Measurements from ENCODE around the gene HSPA1A.
"Not testable (repeated sequence)": the region's sequence is repeated elsewhere in the genome, so short reads cannot be mapped to it uniquely, and the experiment has no call there.

Gene HSPA1A

GRCh38 chr6:31814677-31815024, 692 bp upstream of the HSPA1A start:
- peak overlapping the region; percentile 91 for H3K4me3 Mint-ChIP-seq
- H3K4me1 Mint-ChIP-seq (ENCODE audit: low read depth): peaks cover 31% of the 10 kb centered on the region
- H3K27me3 Mint-ChIP-seq (ENCODE audit: low read depth): no peaks in the 10 kb centered on the region
- H3K9me3 Mint-ChIP-seq: no peaks in the 10 kb centered on the region
- H3K27ac Mint-ChIP-seq: peak overlapping the region; percentile 88
- DNase-seq (ENCODE audit: low spot score): peak; percentile 76
- H3K36me3 Mint-ChIP-seq (ENCODE audit: low read depth): peaks cover 21% of the 10 kb centered on the region

- peaks cover 39% of the 10 kb centered on the region for H3K4me1 Mint-ChIP-seq (ENCODE audit: low read depth)
- peak overlapping the region; percentile 96 for H3K4me3 Mint-ChIP-seq
- DNase-seq (ENCODE audit: low spot score): peak; percentile 37
- H3K9me3 Mint-ChIP-seq; H3K27me3 Mint-ChIP-seq (ENCODE audit: low read depth): not testable (repeated sequence)
- peak overlapping the region; percentile 94 for H3K27ac Mint-ChIP-seq
- peaks cover 12% of the 10 kb centered on the region for H3K36me3 Mint-ChIP-seq (ENCODE audit: low read depth)
Observed at GRCh38 chr6:31817133-31817928, 2.0 kb downstream of the HSPA1A start.

GRCh38 chr6:31817929-31818511, 2.7 kb downstream of the HSPA1A start:
- H3K27me3 Mint-ChIP-seq (ENCODE audit: low read depth); H3K9me3 Mint-ChIP-seq; DNase-seq (ENCODE audit: low spot score): not testable (repeated sequence)
- H3K36me3 Mint-ChIP-seq (ENCODE audit: low read depth): peaks cover 12% of the 10 kb centered on the region
- H3K27ac Mint-ChIP-seq: peak overlapping the region; percentile 94
- H3K4me1 Mint-ChIP-seq (ENCODE audit: low read depth): peaks cover 37% of the 10 kb centered on the region
- H3K4me3 Mint-ChIP-seq: peak overlapping the region; percentile 96

- Mint-ChIP-seq H3K4me3 (peak overlapping the region; percentile 35), H3K9me3 (no peaks in the 10 kb centered on the region), H3K27me3 (ENCODE audit: low read depth) (no peaks in the 10 kb centered on the region), H3K36me3 (ENCODE audit: low read depth) (peaks cover 12% of the 10 kb centered on the region), H3K27ac (peak overlapping the region; percentile 51), H3K4me1 (ENCODE audit: low read depth) (peaks cover 33% of the 10 kb centered on the region)
- no peak for DNase-seq (ENCODE audit: low spot score)
Observed at GRCh38 chr6:31819871-31820299, 4.5 kb downstream of the HSPA1A start.

- not testable (repeated sequence) for H3K9me3 Mint-ChIP-seq; H3K27ac Mint-ChIP-seq; H3K27me3 Mint-ChIP-seq (ENCODE audit: low read depth); DNase-seq (ENCODE audit: low spot score)
- Mint-ChIP-seq H3K4me1 (ENCODE audit: low read depth) (peaks cover 36% of the 10 kb centered on the region), H3K36me3 (ENCODE audit: low read depth) (peaks cover 12% of the 10 kb centered on the region), H3K4me3 (peak overlapping the region; percentile 92)
Observed at GRCh38 chr6:31820399-31820798, 5.1 kb downstream of the HSPA1A start.

- H3K9me3 Mint-ChIP-seq: no peaks in the 10 kb centered on the region
Observed at GRCh38 chr6:31821301-31822035, 6.1 kb downstream of the HSPA1A start.

GRCh38 chr6:31822036-31822821, 6.9 kb downstream of the HSPA1A start:
- peak; percentile 72 for DNase-seq (ENCODE audit: low spot score)
- Mint-ChIP-seq H3K9me3 (no peaks in the 10 kb centered on the region), H3K27me3 (ENCODE audit: low read depth) (no peaks in the 10 kb centered on the region), H3K36me3 (ENCODE audit: low read depth) (peaks cover 15% of the 10 kb centered on the region), H3K4me3 (peak overlapping the region; percentile 92), H3K4me1 (ENCODE audit: low read depth) (peaks cover 47% of the 10 kb centered on the region), H3K27ac (peak overlapping the region; percentile 93)

More at GRCh38 chr6:31821301-31822035, 6.1 kb downstream of the HSPA1A start:
- peak; percentile 77 for DNase-seq (ENCODE audit: low spot score)
- peak overlapping the region; percentile 92 for H3K4me3 Mint-ChIP-seq
- H3K27ac Mint-ChIP-seq: peak overlapping the region; percentile 93
- peaks cover 12% of the 10 kb centered on the region for H3K36me3 Mint-ChIP-seq (ENCODE audit: low read depth)
- peaks cover 40% of the 10 kb centered on the region for H3K4me1 Mint-ChIP-seq (ENCODE audit: low read depth)
- H3K27me3 Mint-ChIP-seq (ENCODE audit: low read depth): no peaks in the 10 kb centered on the region

GRCh38 chr6:31823592-31824196, 8.4 kb downstream of the HSPA1A start:
- not testable (repeated sequence) for H3K27ac Mint-ChIP-seq; H3K27me3 Mint-ChIP-seq (ENCODE audit: low read depth); DNase-seq (ENCODE audit: low spot score); H3K9me3 Mint-ChIP-seq; H3K36me3 Mint-ChIP-seq (ENCODE audit: low read depth)
- Mint-ChIP-seq H3K4me1 (ENCODE audit: low read depth) (peaks cover 40% of the 10 kb centered on the region), H3K4me3 (peak overlapping the region; percentile 16)

- Mint-ChIP-seq H3K36me3 (ENCODE audit: low read depth) (peaks cover 7% of the 10 kb centered on the region), H3K27ac (peak overlapping the region; percentile 62), H3K9me3 (no peaks in the 10 kb centered on the region), H3K4me1 (ENCODE audit: low read depth) (peaks cover 37% of the 10 kb centered on the region), H3K27me3 (ENCODE audit: low read depth) (no peaks in the 10 kb centered on the region), H3K4me3 (peak overlapping the region; percentile 97)
- no peak for DNase-seq (ENCODE audit: low spot score)
Observed at GRCh38 chr6:31825553-31825952, 10.2 kb downstream of the HSPA1A start.

- DNase-seq (ENCODE audit: low spot score): no peak
- Mint-ChIP-seq H3K27ac (peak overlapping the region; percentile 99), H3K27me3 (ENCODE audit: low read depth) (no peaks in the 10 kb centered on the region), H3K4me3 (peak overlapping the region; percentile 97), H3K36me3 (ENCODE audit: low read depth) (peaks cover 13% of the 10 kb centered on the region), H3K4me1 (ENCODE audit: low read depth) (peaks cover 40% of the 10 kb centered on the region), H3K9me3 (no peaks in the 10 kb centered on the region)
Observed at GRCh38 chr6:31826793-31827285, 11.5 kb downstream of the HSPA1A start.

GRCh38 chr6:31827286-31828079, 12.1 kb downstream of the HSPA1A start, which contains the start of gene HSPA1B:
Gene HSPA1B (plus strand): TSS chr6:31827738. CDS start chr6:31827951, 213 bp downstream.
- Mint-ChIP-seq H3K4me1 (ENCODE audit: low read depth) (peaks cover 40% of the 10 kb centered on the region), H3K9me3 (no peaks in the 10 kb centered on the region), H3K27me3 (ENCODE audit: low read depth) (no peaks in the 10 kb centered on the region), H3K27ac (peak within 1 kb of the TSS; percentile 99), H3K36me3 (ENCODE audit: low read depth) (peaks cover 13% of the 10 kb centered on the region), H3K4me3 (peak within 1 kb of the TSS; percentile 97)
- peak; percentile 98 for DNase-seq (ENCODE audit: low spot score)

- no peaks in the 10 kb centered on the region for H3K27me3 Mint-ChIP-seq (ENCODE audit: low read depth)
- H3K36me3 Mint-ChIP-seq (ENCODE audit: low read depth): peaks cover 13% of the 10 kb centered on the region
- H3K9me3 Mint-ChIP-seq: no peaks in the 10 kb centered on the region
- peak overlapping the region; percentile 79 for H3K27ac Mint-ChIP-seq
- peaks cover 30% of the 10 kb centered on the region for H3K4me1 Mint-ChIP-seq (ENCODE audit: low read depth)
- DNase-seq (ENCODE audit: low spot score): no peak
- peak overlapping the region; percentile 92 for H3K4me3 Mint-ChIP-seq
Observed at GRCh38 chr6:31829633-31830283, 14.4 kb downstream of the HSPA1A start.
